ENCODE results near the gene TBX18.

TBX18 gene

DNA sequence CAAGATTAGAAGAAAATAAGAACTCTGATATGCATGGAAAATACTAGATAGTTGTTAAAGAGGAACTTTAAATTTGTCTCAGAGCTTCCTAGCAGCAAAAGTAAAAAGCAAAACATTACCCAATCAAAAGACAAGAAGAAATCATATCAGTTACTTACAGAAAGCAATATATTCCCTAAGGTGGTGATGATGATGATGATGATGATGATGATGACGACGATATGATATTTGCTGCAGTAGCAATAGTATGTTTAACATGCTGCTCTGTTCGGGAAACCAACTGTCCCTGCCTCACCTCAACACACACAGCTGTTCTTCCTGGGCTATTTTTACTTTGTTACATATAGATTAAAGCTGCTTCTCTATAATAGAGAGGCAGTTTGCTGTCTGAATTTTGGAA is 12.0 kb upstream of the TBX18 start:
- TF ChIP-seq POLR2AphosphoS5 (IDR thresholded peaks at IDR 0.05; ENCODE audit: borderline replicate concordance, low read depth, low read length) (no peak), FOXP2 (optimal IDR thresholded peaks at IDR 0.05; ENCODE audit: control extremely low read depth, extremely low read length, insufficient read depth) (no peak), EZH2 (IDR thresholded peaks at IDR 0.05) (no peak)
- H3K9me3 ChIP-seq (ENCODE audit: low read depth, low read length) = no peaks in the 10 kb centered on the region
- no peak overlapping the region for H3K4me3 ChIP-seq
- H3K27ac ChIP-seq = no peak overlapping the region
- H3K36me3 ChIP-seq (ENCODE audit: insufficient read depth, low read length) = no peaks in the 10 kb centered on the region
- H3K9ac ChIP-seq (ENCODE audit: insufficient read length) = no peak overlapping the region
- DNase-seq (ENCODE audit: low read depth, low spot score) = no peak

DNA sequence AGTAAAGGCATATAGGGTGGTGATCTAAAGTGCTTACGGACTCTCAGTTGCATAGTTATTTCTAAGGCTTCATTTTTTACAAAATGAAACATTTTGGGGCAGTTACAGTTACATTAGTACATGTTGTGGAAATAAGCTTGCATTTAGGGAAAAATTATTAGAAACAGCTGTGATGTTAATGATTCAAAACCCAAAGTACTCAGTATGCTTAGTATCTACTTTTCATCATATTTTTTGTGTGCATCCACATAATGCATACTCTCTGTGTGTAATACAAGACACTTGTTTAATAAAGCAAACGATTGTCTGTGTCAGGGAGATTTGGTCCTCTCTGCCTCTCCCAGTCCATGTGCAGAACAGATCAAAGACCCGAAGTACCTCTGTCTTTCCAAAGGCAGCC is 11.4 kb upstream of the TBX18 start:
- Histone ChIP-seq H3K4me3 (no peak overlapping the region), H3K9ac (ENCODE audit: insufficient read length) (no peak overlapping the region), H3K36me3 (ENCODE audit: insufficient read depth, low read length) (no peaks in the 10 kb centered on the region), H3K9me3 (ENCODE audit: low read depth, low read length) (no peaks in the 10 kb centered on the region), H3K27ac (no peak overlapping the region)
- TF ChIP-seq POLR2AphosphoS5 (IDR thresholded peaks at IDR 0.05; ENCODE audit: borderline replicate concordance, low read depth, low read length) (no peak), FOXP2 (optimal IDR thresholded peaks at IDR 0.05; ENCODE audit: control extremely low read depth, extremely low read length, insufficient read depth) (no peak), EZH2 (IDR thresholded peaks at IDR 0.05) (no peak)
- DNase-seq (ENCODE audit: low read depth, low spot score) = no peak

DNA sequence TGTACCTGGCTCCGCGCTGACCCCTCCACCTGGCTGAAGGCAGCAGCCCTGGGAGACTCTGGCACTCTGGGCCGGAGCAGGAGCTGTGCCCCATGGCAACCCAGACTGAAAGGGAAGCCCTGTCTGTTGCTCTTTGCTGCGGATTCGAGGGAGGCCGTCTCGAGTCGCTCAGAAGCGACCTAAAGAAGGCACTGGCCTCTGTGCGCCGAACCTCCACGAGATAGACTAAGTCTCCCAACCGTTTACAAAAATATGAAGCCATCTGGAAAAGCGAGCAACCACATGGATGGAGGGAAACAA is 10.5 kb upstream of the TBX18 start:
- Histone ChIP-seq H3K9ac (ENCODE audit: insufficient read length) (no peak overlapping the region), H3K27ac (no peak overlapping the region), H3K36me3 (ENCODE audit: insufficient read depth, low read length) (no peaks in the 10 kb centered on the region), H3K9me3 (ENCODE audit: low read depth, low read length) (no peaks in the 10 kb centered on the region), H3K4me3 (peak overlapping the region; percentile 80)
- DNase-seq (ENCODE audit: low read depth, low spot score) = no peak
- TF ChIP-seq FOXP2 (optimal IDR thresholded peaks at IDR 0.05; ENCODE audit: control extremely low read depth, extremely low read length, insufficient read depth) = no peak
- TF ChIP-seq POLR2AphosphoS5 (IDR thresholded peaks at IDR 0.05; ENCODE audit: borderline replicate concordance, low read depth, low read length) = no peak
- TF ChIP-seq EZH2 (IDR thresholded peaks at IDR 0.05) = no peak

DNA sequence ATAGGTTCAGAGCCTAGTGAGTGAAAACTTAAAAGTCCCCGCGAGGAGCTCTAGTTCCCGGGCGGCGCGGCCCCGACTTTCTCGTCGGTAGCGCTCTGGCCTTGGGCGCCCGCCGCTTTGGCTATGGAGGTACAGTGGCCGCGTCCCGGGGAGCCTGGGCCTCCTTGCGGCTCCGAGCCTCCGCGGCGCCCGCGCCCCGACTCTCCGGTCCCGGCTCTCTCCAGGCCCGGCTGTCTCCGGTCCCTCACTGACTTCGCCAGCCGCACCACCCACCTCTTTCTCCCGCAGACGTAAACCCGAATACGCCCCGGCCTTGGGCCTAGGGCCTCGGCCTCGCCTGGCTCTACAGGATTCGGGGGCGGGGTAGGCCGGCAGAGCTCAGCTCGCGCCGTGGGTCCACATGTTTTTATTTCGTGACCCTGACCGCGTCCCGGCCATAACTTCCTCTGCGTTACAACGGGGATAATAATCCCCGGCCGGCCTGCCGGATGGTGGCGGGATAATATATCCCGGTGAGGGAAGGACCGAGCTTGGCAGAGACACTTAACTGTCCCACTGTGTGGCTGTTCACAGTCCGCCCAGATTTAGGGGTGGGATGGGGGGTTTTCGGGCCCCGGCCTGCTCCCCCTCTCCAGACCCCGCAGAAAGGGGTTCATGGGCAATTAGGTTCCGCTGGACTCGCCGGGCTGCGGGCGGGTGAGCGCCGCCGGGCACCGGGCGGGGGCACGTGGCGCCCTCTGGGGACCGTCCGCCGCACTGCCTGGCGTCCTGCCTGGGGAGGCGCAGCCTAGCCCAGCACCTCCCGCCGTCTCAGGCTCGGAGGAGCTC is 10.0 kb upstream of the TBX18 start:
- DNase-seq (ENCODE audit: low read depth, low spot score) = no peak
- no peak for TF ChIP-seq FOXP2 (optimal IDR thresholded peaks at IDR 0.05; ENCODE audit: control extremely low read depth, extremely low read length, insufficient read depth)
- no peak for TF ChIP-seq EZH2 (IDR thresholded peaks at IDR 0.05)
- TF ChIP-seq POLR2AphosphoS5 (IDR thresholded peaks at IDR 0.05; ENCODE audit: borderline replicate concordance, low read depth, low read length) = no peak
- no peaks in the 10 kb centered on the region for H3K36me3 ChIP-seq (ENCODE audit: insufficient read depth, low read length)
- H3K9me3 ChIP-seq (ENCODE audit: low read depth, low read length) = no peaks in the 10 kb centered on the region
- peak overlapping the region; percentile 81 for H3K9ac ChIP-seq (ENCODE audit: insufficient read length)
- no peak overlapping the region for H3K27ac ChIP-seq
- peak overlapping the region; percentile 80 for H3K4me3 ChIP-seq

DNA sequence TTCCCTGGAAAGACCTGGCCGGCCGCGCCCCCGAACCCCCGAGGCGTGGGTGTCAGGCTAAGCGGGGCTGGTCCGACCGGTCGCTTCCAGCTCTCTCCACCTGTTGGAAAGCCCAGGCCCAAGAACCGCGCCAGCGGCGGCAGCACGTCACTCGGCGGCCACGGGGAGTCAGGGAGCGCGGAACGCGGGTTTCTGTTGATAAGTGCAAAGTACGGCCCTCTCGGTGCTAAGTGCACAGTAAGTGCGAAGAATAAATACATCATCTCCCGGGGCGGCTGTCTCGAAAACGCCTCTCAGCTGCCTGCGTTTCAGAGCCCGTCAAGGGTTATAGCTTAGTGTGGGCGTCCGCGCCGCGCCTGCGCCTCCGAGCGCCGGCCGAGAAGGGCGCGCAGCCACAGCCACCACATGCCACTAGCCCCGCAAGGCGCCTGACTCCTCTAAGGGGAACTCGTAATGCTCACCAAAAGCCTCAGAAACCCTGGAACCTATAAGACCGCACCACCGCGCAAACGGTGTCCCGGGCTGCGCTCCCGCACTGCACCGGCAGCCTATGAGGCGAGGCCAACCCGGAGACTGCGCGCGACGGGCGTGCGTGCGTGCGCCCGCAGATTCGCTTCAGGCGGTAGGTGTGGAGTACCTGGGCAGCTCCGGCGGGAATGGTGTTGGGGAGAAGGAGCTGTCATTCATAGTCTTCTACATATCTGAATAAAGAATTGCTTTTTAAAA is 9.2 kb upstream of the TBX18 start:
- H3K27ac ChIP-seq = no peak overlapping the region
- no peak for DNase-seq (ENCODE audit: low read depth, low spot score)
- H3K36me3 ChIP-seq (ENCODE audit: insufficient read depth, low read length) = no peaks in the 10 kb centered on the region
- H3K4me3 ChIP-seq = peak overlapping the region; percentile 80
- H3K9ac ChIP-seq (ENCODE audit: insufficient read length) = peak overlapping the region; percentile 81
- TF ChIP-seq FOXP2 (optimal IDR thresholded peaks at IDR 0.05; ENCODE audit: control extremely low read depth, extremely low read length, insufficient read depth) = no peak
- TF ChIP-seq POLR2AphosphoS5 (IDR thresholded peaks at IDR 0.05; ENCODE audit: borderline replicate concordance, low read depth, low read length) = peak; percentile 45
- H3K9me3 ChIP-seq (ENCODE audit: low read depth, low read length) = no peaks in the 10 kb centered on the region

DNA sequence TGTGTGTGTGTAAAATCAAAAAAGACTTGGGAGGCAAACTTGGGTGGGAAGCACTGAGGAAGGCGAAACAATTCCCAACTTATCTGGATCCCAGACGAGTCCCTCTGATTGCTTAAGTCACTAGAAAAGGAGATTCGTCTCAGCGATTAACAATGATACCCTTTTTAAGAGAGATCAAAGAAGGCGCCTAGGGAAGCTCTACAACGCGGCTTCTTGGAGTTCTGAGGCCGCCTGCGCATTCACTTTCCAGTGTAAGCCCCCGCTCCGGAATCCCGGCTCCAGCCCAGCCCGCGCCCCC is 8.7 kb upstream of the TBX18 start:
- Histone ChIP-seq H3K9me3 (ENCODE audit: low read depth, low read length) (no peaks in the 10 kb centered on the region), H3K27ac (no peak overlapping the region), H3K4me3 (peak overlapping the region; percentile 80), H3K36me3 (ENCODE audit: insufficient read depth, low read length) (no peaks in the 10 kb centered on the region), H3K9ac (ENCODE audit: insufficient read length) (no peak overlapping the region)
- TF ChIP-seq EZH2 (IDR thresholded peaks at IDR 0.05) (no peak), POLR2AphosphoS5 (IDR thresholded peaks at IDR 0.05; ENCODE audit: borderline replicate concordance, low read depth, low read length) (no peak), FOXP2 (optimal IDR thresholded peaks at IDR 0.05; ENCODE audit: control extremely low read depth, extremely low read length, insufficient read depth) (no peak)
- DNase-seq (ENCODE audit: low read depth, low spot score) = no peak

DNA sequence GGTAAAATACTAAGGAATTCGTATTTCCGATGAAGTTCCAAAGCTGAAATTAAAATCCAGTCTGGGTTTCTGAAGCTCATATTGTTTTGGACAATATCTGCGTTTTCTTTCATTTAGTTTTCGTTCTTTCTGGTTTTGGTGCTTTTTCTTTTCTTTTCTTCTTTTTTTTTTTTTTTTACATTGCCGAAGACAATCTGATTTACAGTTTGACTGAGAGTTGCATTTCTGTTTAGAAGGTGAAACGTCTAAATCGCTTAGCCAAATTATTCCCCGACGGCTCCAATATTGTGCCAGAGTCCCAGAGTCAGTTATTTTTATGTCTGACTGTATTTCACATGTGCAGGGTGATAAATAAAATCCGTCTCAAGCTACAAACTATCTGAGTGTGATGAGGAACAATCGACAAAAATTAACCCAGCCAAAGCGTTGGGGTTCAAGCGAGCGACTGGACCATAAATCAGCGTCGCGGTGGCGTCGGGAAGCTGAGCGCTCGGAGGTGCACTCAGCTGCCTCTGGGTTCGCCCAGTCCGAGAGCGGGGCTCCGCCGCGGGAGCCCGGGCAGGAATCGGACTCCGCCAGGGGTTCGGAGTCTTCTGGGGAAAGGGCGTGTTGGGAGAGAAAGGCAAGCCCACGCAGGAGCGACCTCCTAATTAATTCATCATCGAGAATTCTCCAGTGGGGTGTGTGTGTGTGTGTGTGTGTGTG is 8.2 kb upstream of the TBX18 start:
- Histone ChIP-seq H3K9me3 (ENCODE audit: low read depth, low read length) (no peaks in the 10 kb centered on the region), H3K36me3 (ENCODE audit: insufficient read depth, low read length) (no peaks in the 10 kb centered on the region), H3K4me3 (peak overlapping the region; percentile 80), H3K9ac (ENCODE audit: insufficient read length) (no peak overlapping the region), H3K27ac (no peak overlapping the region)
- TF ChIP-seq FOXP2 (optimal IDR thresholded peaks at IDR 0.05; ENCODE audit: control extremely low read depth, extremely low read length, insufficient read depth) (no peak), EZH2 (IDR thresholded peaks at IDR 0.05) (no peak), POLR2AphosphoS5 (IDR thresholded peaks at IDR 0.05; ENCODE audit: borderline replicate concordance, low read depth, low read length) (no peak)
- DNase-seq (ENCODE audit: low read depth, low spot score) = no peak

DNA sequence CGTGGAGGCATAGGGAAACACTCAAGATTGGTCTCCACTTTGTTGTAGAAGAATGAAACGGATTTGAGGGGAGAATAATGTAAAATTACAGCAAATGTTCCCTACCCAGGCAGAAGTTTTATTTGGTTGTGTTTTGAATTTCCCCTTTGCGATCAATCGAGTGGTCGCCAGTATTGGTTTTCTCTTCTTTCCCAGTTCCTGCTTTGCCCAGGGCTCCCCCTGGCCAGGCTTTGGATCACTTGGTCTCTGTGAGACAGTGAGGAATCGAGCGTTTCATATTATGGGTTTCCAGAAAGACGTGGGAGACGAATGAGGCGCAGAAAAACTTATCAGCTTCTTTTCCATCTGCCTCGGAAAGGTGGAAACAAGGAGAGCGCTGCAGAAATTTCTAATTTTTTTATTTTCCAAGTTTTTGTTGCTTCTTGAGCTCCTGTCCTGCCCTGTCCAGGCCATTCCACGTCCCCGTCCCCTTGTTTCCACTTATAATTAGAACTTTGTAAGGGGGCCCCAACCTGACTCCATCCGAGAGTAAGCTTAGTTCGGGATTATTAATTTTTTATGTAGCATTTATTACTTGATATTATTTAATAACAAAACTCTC is 7.5 kb upstream of the TBX18 start:
- H3K9ac ChIP-seq (ENCODE audit: insufficient read length) = no peak overlapping the region
- H3K36me3 ChIP-seq (ENCODE audit: insufficient read depth, low read length) = no peaks in the 10 kb centered on the region
- no peaks in the 10 kb centered on the region for H3K9me3 ChIP-seq (ENCODE audit: low read depth, low read length)
- no peak for TF ChIP-seq FOXP2 (optimal IDR thresholded peaks at IDR 0.05; ENCODE audit: control extremely low read depth, extremely low read length, insufficient read depth)
- TF ChIP-seq POLR2AphosphoS5 (IDR thresholded peaks at IDR 0.05; ENCODE audit: borderline replicate concordance, low read depth, low read length) = no peak
- no peak for TF ChIP-seq EZH2 (IDR thresholded peaks at IDR 0.05)
- H3K4me3 ChIP-seq = no peak overlapping the region
- DNase-seq (ENCODE audit: low read depth, low spot score) = no peak
- no peak overlapping the region for H3K27ac ChIP-seq
